RWPE1 (cell line): ENCODE data around the gene ANKRD11.

Experiments used
- CTCF ChIA-PET: fragments of 350-600 bp; sonication (Branson Sonifier 250); formaldehyde crosslinking; extraction: SDS; loops from one replicate; lab custom pipeline; 2021; lab: Yijun Ruan, JAX
- POLR2A ChIA-PET: fragments of 400-600 bp; formaldehyde crosslinking; extraction: SDS; loops from one replicate; lab custom pipeline; 2020; ENCODE audit warnings: antibody characterized with exemption; ENCODE audit not compliant: low non-redundant PET; lab: Yijun Ruan, JAX
- DNase-seq: peaks from one replicate; pipeline ENCODE4 v3.0.0; 2012; ENCODE audit warnings: low spot score
- H3K27ac ChIP-seq: fragments of 450-650 bp; 2 replicates; pipeline ENCODE4 v1.5.1; 2017
- TF ChIP-seq, protein P1 (sequence below): fragments of 450-650 bp; conservative IDR thresholded peaks from 2 replicates; pipeline ENCODE4 v1.5.1; 2017; ENCODE audit warnings: low read depth, mild to moderate bottlenecking

Gene ANKRD11

DNA sequence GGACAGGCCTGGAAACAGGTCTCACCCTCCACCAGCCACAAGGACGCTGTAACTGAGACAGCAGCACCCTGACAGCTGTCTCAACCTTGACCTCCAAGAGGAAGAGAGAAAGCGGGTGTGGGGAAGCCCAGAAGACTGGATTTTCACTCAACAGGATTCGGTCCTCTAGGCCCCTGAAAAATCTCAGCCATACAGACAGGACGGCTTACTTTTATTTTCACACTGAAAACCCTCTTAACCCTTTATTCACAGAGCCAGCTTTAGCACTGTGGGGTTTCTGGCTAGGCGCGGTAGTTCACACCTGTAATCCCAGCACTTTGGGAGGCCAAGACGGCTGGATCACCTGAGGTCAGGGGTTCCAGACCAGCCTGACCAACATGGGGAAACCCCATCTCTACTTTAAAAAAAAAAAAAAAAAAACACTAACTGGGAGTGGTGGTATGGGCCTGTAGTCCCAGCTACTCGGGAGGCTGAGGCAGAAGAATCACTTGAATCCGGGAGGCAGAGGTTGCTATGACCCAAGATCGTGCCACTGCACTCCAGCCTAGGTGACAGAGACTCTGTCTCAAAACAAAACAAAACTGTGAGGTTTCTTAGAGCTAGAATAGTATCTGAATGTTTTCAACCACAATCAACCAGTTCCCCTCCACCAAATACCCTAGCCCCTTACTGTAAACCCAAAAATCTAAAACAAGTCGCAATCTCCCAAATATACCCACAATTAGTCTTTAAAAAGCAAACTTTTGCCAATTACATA is 5.3 kb downstream of the ANKRD11 start:
- DNase-seq, result no peak
- ChIA-PET CTCF (interaction anchor here (0.6 kb wide), 1 partner anchor 11 kb away, joined by 4 read pairs; no protein-coding TSS in a partner anchor), POLR2A (no interaction called here)
- TF ChIP-seq, protein P1, sequence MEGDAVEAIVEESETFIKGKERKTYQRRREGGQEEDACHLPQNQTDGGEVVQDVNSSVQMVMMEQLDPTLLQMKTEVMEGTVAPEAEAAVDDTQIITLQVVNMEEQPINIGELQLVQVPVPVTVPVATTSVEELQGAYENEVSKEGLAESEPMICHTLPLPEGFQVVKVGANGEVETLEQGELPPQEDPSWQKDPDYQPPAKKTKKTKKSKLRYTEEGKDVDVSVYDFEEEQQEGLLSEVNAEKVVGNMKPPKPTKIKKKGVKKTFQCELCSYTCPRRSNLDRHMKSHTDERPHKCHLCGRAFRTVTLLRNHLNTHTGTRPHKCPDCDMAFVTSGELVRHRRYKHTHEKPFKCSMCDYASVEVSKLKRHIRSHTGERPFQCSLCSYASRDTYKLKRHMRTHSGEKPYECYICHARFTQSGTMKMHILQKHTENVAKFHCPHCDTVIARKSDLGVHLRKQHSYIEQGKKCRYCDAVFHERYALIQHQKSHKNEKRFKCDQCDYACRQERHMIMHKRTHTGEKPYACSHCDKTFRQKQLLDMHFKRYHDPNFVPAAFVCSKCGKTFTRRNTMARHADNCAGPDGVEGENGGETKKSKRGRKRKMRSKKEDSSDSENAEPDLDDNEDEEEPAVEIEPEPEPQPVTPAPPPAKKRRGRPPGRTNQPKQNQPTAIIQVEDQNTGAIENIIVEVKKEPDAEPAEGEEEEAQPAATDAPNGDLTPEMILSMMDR, result no peak
- H3K27ac ChIP-seq, result peak overlapping the region; percentile 54

DNA sequence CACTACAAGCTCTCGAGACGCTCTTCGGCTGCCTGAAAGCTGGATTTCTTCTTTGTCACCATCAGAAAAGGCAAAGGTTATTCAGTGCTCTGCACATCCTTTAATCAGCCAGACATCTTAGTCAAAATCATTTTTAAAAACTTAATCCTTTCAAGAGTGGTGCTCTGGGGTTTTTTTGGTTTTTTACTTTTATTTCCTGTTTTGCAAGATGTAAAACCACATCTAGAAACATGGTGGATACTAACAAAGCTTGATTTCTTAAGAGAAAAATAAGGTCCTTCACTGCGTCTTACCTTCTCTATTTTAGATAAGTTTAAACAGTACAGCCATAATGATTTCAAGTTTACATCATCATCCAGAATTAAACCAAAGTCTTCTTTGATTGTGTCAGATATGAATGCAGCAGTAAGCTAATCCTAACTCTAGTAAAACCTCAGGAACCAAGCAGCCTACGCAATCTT is 6.3 kb downstream of the ANKRD11 start:
- H3K27ac ChIP-seq, result no peak overlapping the region
- CTCF ChIA-PET, result interaction anchor here (0.6 to 0.7 kb wide), 2 partner anchors 10 to 90 kb away, joined by 4 to 6 read pairs; no protein-coding TSS in a partner anchor
- no peak for DNase-seq
- TF ChIP-seq, protein P1, result no peak
- POLR2A ChIA-PET, result no interaction called here

DNA sequence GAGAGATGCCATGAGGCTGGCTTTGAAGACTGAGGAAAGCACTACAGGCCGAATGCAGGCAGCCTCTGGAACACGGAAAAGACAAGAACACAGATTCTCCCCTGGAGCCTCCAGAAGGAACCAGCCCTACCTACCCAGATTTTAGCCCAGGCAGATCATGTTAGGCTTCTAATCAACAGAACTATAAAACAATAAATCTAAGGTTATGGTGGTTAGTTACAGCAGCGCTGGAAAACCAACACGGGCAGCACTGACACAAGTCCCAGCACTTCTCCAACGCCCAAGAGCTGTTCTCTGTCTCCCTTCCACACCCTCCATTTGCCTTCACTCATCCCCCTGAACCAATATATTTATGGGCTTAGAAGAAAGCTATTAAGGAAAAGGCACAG is 7.5 kb downstream of the ANKRD11 start:
- TF ChIP-seq, protein P1, result no peak
- ChIA-PET CTCF (no interaction called here), POLR2A (no interaction called here)
- no peak for DNase-seq
- H3K27ac ChIP-seq, result peak overlapping the region; percentile 69

DNA sequence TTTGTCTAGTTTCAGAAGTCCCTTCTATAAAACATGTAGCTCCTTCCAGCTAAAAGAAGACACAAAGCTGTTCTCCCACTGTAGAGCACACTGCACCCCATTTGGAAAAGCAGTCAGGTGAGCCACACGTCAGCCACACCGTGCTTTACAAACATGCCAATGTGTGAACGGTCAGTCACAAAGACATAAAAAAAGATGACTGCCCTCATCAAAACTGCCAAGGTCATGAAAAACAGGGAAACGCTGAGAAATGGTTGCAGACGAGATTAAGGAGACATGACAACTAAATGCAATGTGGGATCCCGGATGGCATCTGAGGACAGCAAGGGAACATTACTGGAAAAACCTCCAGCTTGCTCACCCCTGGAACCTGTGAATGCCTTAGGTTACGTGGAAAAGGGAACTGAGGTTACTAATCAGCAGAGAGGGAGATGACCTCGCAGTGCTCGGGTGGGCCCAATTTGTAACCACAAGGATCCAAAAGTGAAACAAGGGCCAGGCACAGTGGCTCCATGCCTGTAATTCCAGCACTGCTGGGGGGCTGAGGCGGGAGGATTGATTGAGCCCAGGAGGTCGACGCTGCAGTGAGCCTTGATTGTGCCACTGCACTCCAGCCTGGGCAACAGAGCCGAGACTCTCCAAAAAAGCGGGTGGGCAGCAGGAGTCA is 8.1 kb downstream of the ANKRD11 start:
- TF ChIP-seq, protein P1, result no peak
- no peak for DNase-seq
- peak overlapping the region; percentile 69 for H3K27ac ChIP-seq
- ChIA-PET POLR2A (no interaction called here), CTCF (no interaction called here)

DNA sequence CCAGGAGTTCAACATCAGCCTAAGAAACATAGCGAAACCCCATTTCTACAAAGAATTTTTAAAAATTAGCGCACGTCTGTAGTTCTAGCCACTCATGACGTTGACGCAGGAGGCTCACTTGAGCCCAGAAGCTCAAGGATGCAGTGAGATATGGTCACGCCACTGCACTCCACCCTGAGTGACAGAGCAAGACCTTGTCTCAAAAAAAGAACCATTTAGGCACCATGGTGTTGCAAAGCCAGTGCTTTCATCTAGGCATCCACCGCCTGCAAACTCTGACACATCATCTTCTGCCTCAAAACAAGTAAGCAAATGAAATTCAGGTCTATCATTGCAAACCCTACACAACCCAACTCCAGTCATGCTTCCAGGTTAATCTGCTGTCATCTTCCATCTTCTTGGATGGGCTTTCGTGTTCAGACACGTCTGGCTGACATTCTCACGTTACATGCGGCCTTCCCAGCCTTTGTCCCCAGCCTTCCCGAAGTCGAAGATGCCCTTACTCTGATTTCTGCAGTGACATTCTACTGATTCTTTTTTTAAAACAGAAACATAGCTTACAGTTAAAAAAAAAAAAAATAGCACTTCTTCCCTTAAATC is 8.9 kb downstream of the ANKRD11 start:
- CTCF ChIA-PET, result no interaction called here
- no peak for DNase-seq
- TF ChIP-seq, protein P1, result no peak
- POLR2A ChIA-PET, result no interaction called here
- peak overlapping the region; percentile 43 for H3K27ac ChIP-seq

DNA sequence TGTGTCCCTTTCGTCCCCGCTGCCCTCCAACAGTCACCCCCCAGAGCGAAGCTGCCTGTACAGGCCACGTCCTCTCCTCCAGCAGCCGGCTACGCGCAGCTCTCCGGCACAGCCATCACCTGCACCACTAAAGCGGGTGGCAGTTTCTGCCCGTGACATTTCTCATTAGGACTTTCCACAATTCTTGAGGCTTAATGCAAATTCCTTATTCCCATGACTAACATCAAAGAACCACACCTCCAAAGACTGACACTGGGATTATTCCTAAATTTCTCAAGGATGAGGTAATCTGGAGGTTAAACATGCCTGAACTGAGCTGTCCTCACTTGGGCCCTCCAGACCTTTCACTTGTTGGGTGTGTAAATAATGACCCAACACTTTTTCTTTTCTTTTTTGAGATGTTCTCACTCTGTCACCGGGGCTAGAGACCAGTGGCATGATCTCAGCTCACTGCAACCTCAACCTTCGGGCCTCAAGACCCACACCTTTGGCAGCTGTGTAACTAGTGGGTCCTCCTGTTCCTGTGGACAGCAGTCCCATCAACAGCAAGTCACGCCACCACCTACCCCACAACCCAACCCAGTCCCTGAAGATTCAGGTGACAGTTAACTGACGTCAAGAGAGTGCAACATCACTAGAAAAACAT is 11.7 kb downstream of the ANKRD11 start:
- peak overlapping the region; percentile 92 for H3K27ac ChIP-seq
- ChIA-PET POLR2A (no interaction called here), CTCF (interaction anchor here (0.7 kb wide), 1 partner anchor 30 kb away, joined by 5 read pairs; no protein-coding TSS in a partner anchor)
- peak; percentile 80 for DNase-seq
- TF ChIP-seq, protein P1, result no peak
